GM21390 (cell line): ENCODE data around the gene HOXC9.

Source experiments
- ATAC-seq: cut with Tn5 transposase; IDR thresholded peaks from one replicate; pipeline ENCODE4 v1.9.1; 2021; ENCODE audit not compliant: unreplicated experiment

HOXC9 gene

DNA sequence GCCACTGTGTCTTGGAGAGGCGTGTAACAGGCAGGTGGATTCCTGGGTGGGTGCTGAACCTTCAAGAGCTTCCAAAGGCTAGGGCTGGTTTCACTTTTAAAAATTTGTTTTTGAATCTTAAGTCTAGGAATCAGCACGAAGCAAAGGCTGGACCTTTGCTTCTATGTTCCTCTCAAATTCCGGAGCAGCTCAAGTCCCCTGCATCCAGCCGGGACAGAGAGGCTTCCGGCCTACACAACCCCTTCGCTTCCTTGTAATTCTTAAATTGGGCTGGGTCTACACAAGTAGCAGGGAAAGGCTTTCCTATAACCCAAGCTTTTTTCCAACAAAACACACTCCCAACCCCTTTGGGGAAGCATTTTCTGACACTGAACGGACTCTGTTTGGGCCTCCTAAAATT is 37.0 kb upstream of the HOXC9 start:
- no peak for ATAC-seq

DNA sequence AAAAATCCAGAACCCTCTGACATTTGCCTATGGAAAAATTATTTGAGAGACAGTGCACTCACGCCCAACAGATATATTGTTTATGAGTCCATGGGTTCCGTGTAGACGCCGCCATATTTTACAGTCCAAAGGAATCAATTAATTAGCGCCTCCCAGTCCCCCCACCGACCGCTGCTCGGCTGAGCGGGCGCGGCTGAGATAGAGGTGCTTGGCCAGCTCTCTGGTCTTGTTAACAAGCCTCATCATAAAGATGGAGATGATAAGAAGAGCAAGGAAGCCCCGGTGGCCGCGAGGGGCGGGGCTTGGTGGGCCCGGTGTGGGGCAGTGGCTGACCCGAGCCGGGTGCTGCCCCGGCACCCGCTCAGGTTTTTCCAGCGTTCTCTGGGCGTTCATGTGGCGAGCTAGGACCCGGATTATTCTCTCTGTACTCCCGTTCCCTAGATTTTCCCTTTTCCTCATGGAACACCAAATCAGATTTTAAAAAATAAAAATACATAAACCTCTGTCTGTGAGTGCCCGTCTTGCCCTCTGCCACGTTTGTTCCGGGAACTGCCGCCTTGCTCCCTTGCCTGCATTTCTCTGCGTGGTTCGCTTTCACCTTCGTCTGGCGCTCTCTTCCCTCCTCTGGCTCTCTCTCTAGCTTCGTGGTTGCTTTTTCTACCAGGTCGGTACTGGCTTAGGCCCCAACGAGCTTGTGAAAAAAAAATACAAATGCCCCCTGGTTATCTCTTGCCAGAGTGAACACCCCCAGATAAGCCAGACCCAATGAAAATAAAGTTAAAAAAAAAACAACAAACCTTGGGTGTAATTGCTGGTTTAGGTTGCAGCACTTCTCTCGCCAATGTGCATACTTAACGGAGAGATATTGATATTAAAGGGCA is 36.3 kb upstream of the HOXC9 start:
- no peak for ATAC-seq

GRCh38 chr12:53964315-53964713 is 35.6 kb upstream of the HOXC9 start:
- no peak for ATAC-seq

GRCh38 chr12:53965281-53966084 is 34.5 kb upstream of the HOXC9 start:
- ATAC-seq = no peak

DNA sequence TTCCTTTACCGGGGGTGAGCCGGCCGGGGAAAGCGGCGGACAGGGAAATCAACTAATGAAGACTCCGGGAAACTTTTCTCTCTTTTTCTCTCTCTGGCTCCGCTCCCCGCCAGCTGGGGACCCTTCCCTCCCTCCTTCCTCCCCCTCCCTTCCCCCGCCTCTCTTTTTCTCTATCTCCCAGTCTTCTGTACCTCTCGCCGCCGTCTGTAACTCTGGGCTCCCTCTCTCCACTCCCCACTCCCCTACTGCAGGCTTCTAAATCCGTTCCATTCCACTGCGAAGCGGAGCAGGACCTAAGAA is 33.9 kb upstream of the HOXC9 start:
- ATAC-seq = no peak

DNA sequence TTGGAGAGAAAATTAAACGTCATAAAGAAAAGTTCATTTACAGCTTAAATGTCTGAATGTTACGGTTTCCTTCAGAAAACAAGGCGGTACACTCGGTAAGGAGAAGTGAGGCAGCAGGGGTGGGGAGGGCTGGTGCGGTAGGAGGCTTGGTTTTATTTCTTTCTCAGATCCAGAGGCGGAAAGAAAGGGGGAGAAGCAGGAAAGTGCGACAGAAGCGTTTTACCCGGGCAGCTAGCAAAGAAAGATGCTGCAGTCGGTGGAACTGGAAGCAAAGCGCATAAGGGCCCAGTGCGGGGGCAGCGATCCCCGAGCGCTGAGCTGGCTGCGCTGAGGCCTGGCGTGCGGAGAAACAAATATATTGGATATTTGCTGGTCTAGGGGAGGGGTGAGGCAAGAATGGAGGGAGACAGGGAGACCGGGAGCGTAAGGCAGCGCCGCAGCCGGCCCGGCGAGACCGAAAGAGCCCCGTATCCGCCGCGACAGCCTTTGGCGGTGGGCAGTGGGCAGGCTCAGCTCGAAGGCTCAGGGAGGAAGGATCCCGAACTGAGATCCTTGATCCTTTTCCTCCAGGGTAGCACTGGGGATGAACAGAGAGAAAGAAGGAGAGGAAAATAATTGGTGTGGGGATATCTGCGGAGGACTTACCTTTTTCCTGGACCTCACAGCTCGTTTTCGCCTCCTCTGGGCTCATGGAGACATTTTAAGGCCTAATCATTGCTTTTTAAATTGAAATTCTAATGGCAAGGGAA is 33.4 kb upstream of the HOXC9 start:
- ATAC-seq = no peak

DNA sequence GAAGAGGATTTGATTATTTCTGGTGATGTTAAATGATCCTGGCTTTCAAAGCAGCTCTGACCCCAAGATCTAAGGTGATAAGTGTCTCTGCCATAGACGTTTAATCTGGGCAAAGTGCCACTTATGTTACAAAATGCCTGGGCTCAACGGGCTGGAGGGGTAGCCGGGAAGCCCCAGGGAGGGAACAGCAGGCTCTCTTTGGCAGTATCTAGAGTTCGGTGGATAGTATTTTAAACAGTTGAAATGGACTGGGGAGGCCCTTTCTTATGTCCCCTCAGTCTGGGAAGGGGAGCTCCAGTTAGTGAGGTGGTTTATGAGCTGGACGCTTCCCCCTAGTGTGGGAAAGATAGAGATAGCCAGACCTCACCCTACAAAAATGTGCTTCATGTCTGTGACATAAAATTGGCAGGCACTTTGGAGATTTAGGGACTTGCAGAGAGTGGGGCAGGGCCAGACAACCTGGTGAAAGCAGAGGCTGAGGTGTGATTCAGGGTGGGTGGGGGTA is 32.5 kb upstream of the HOXC9 start:
- ATAC-seq = no peak

DNA sequence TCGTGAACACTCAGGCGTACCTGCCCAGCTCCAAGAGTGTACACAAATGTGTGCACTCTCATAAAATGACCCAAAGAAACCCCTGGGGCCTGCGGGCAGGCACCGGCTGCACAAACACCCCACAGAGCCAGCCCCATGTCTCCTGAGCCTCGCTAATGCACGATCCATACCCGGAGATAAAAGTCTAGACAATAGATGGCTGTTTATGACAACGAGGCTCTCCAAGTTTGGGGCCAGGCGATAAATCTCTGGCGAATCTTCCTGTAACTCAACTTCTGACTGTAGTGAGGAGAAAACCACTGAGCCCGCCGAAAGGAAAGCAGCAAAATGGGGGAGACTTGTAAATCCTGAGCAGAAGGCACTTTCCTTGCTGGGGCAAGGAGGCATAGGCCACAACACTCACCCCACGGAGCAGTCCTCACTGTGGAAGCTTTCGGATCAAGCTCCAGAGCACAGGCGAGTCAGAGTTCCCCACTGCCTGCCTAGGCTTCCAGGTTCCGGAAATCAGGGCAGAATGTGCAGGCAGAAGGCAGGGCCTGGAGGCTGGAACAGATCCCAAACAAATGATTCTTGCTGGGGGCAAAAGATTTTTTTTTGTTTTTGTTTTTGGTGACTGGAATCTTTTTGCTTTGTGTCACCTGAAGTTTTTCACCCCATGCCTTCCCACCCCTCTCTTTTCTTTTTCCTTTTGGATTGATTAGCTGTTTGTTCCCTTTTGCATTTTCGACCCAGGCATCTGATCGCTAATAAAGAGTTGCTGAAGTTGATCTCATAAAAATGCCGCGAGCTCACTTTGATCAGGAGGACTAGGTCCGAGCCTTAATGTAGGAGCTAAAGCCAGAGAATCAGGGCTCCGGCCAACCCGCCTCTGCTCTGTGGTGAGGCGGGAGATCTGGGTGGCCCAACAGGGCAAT is 31.5 kb upstream of the HOXC9 start:
- no peak for ATAC-seq

DNA sequence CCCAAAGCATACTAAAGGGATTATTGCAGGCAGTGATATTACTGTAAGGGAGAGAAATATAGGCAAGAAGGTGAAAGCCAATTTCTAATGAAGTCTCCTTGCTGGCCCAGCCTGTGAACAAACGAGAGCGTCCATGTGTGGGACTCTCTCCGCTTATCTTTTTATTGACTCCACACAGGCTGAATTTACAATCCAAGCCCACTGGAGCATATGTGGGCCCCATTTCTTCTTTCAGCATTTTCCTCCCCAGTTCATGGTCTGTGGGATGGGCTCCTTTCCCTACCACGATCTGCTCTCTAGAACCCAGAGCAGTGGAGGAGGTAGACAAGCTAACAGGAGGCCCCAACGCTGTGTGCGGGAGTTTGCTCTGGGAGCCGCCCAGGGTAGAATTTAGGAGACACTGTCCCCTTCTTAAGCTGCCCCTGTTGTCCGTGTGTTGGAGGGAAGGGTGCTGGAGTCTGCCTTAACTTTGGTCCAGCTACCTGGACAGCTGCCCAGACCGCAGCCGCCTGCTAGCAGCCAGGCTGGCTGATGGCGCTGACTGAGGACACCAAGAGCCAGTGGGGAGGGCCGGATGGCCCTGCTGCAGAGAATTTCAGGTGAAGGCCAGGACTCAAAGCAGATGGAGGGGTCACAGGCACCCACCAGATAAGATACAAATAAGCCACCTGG is 30.2 kb upstream of the HOXC9 start:
- ATAC-seq = no peak

GRCh38 chr12:53970451-53970850 is 29.5 kb upstream of the HOXC9 start:
- ATAC-seq = no peak

- ATAC-seq = no peak
Measured at GRCh38 chr12:53971129-53971528, 28.8 kb upstream of the HOXC9 start.

DNA sequence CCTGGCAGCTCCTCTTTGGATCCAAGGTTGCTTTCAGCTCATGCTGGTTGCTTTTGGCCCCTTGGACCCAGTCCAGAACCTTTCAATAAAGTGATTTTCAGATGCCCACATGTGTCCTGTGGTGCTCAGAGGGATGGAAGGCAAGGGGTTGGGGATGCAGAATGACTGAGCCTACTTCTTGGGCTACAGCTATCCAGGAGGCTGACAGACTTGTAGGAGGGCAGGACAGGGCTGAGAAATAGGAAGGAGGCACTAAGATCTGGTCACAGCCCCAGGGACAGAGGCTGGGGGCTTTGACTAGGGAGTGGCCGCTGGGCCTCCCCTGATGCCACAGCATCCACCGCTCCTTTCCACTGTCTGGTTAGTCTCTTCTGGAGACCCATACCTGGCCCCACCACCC is 28.3 kb upstream of the HOXC9 start:
- no peak for ATAC-seq

- ATAC-seq = no peak
Measured at GRCh38 chr12:53972152-53972702, 27.7 kb upstream of the HOXC9 start.

DNA sequence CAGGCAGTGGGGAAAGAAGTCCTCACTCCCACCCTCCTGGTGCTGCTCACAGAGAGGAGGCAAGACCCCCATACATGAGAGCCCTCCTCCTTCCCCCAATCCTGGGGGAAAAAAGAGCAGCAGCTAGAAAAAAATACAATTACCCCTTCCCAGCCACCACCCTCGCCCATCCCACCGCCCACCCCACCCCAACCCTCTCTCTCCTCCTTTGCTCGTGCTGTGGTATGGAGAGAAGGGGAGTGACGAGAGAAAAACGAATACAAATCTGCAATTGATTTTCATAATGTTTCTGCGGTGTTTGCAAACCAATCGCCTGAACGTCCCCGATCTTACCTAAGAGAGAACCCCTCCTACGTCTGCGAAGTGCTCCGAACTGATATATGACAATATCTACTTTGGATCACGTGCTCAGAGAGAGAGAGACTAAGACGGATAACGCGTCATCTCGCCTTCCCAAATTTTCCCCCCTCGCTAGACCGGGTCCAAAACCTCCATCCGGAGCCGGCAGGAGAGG is 27.2 kb upstream of the HOXC9 start, which contains the start of gene HOXC11:
TSS of gene HOXC11 (plus strand) at position 405 of the 514 bp plus-strand sequence. CDS start 116 bp downstream, outside the sequence.
- ATAC-seq = no peak

- ATAC-seq = no peak
Measured at GRCh38 chr12:53973236-53974042, 26.5 kb upstream of the HOXC9 start.

DNA sequence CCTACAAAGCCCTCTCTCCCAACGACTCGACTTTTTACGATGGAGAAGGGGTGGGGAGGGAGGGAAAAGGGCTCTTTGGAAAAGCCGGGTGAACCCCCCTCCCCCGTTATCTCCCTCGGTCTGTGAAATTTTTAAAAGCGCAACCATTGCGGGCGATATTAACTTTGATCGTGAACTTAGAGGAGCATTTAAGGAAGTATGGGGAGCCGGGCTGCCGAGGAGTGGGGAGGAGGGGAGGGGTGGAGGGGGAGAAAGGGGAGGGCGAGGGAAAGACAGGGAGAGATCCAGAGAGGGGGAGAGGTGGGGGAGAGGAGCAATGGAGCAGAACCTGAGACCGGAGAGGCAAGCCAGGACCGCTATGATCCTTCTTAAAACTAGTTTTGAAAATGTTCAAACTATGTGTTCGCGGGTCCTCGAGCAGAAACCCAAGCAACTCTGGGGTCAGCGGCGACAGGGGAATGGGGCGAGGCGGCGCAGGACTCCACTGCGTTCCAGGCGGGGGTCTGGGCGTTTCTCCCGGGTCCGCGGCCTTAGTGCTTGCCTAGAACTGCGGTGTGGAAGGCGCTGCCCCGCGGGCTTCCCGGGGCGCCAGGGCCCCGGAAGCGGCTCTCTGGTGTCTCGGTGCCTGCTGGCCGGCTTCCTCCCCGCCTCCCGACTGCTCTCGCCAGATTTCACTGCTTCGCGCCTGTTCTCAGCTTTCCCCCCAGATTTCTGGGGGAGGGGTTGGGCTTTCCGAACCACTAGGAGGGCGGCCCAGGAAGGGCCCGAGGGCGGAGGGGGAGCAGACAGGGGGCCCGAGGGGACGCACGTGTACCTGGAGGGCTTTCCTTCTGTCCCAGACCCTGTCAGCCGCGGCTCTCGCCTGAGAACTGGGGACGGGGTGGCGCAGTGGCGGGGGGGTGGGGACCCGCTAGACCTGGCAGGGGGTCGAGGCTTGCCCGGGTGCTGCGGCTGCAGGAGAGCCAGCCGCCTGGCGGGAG is 25.6 kb upstream of the HOXC9 start, which contains the start of gene HOTAIR:
TSS of gene HOTAIR (minus strand) at position 871 of the 980 bp plus-strand sequence.
- ATAC-seq = no peak

DNA sequence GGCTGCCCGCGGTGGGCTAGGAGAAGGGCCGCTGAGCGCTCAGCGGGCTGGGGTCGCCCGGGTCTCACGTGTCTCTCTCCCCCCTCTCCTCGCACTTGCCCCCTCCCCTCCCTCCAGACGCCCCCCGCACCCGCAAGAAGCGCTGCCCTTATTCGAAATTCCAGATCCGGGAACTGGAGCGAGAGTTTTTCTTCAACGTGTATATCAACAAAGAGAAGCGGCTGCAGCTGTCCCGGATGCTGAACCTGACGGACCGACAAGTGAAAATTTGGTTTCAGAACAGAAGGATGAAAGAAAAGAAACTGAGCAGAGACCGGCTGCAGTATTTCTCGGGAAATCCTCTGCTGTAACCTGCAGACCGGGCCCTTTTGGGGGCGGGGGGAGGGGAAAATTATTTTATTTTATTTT is 24.9 kb upstream of the HOXC9 start:
- ATAC-seq = no peak
